Measurements from ENCODE around the gene TMOD1. TPM values are rescaled to one million over a fixed set of nuclear protein-coding genes. Genes with fewer than 3 reads are reported as not detected.

TMOD1 gene
- total RNA-seq, 2 donors from 2014 or later: 1.0 to 4.9 TPM

- H3K9ac ChIP-seq (ENCODE audit: low read depth in 2 of 2, low read length in 2 of 2): no peak overlapping the region
- intact Hi-C loops (cut with DNase I): no loop called here
- DNase-seq: no peak
- no peaks in the 10 kb centered on the region for H3K27me3 ChIP-seq
- no peaks in the 10 kb centered on the region for H3K9me3 ChIP-seq
- no peaks in the 10 kb centered on the region for H3K4me1 ChIP-seq
- no peak for TF ChIP-seq CTCF (IDR thresholded peaks at IDR 0.05)
- H3K27ac ChIP-seq: no peak overlapping the region
- no peak overlapping the region for H3K4me3 ChIP-seq
- no peaks in the 10 kb centered on the region for H3K36me3 ChIP-seq
Observed at GRCh38 chr9:97591535-97591934, 90.1 kb downstream of the TMOD1 start.

- no peaks in the 10 kb centered on the region for H3K4me1 ChIP-seq
- intact Hi-C loops (cut with DNase I): no loop called here
- no peak for TF ChIP-seq CTCF (IDR thresholded peaks at IDR 0.05)
Observed at GRCh38 chr9:97592126-97592525, 90.7 kb downstream of the TMOD1 start.

GRCh38 chr9:97593960-97594359, 92.5 kb downstream of the TMOD1 start:
- H3K27ac ChIP-seq: no peak overlapping the region
- no peaks in the 10 kb centered on the region for H3K36me3 ChIP-seq
- no peak overlapping the region for H3K9ac ChIP-seq (ENCODE audit: low read depth in 2 of 2, low read length in 2 of 2)
- intact Hi-C loops (cut with DNase I): no loop called here
- no peaks in the 10 kb centered on the region for H3K9me3 ChIP-seq
- H3K27me3 ChIP-seq: no peaks in the 10 kb centered on the region
- no peak for DNase-seq
- no peak overlapping the region for H3K4me3 ChIP-seq
- no peak for TF ChIP-seq CTCF (IDR thresholded peaks at IDR 0.05)
- no peaks in the 10 kb centered on the region for H3K4me1 ChIP-seq

More at GRCh38 chr9:97592126-97592525, 90.7 kb downstream of the TMOD1 start:
- Histone ChIP-seq H3K4me3 (no peak overlapping the region), H3K27me3 (no peaks in the 10 kb centered on the region), H3K9me3 (no peaks in the 10 kb centered on the region), H3K36me3 (no peaks in the 10 kb centered on the region), H3K9ac (ENCODE audit: low read depth in 2 of 2, low read length in 2 of 2) (no peak overlapping the region), H3K27ac (no peak overlapping the region)
- no peak for DNase-seq

GRCh38 chr9:97594381-97594921, 93.0 kb downstream of the TMOD1 start:
- Histone ChIP-seq H3K9me3 (no peaks in the 10 kb centered on the region), H3K9ac (ENCODE audit: low read depth in 2 of 2, low read length in 2 of 2) (no peak overlapping the region), H3K27ac (no peak overlapping the region), H3K4me3 (no peak overlapping the region), H3K4me1 (no peaks in the 10 kb centered on the region), H3K27me3 (no peaks in the 10 kb centered on the region), H3K36me3 (no peaks in the 10 kb centered on the region)
- intact Hi-C loops (cut with DNase I): no loop called here
- no peak for DNase-seq
- no peak for TF ChIP-seq CTCF (IDR thresholded peaks at IDR 0.05)

- no peaks in the 10 kb centered on the region for H3K27me3 ChIP-seq
- TF ChIP-seq CTCF (IDR thresholded peaks at IDR 0.05): no peak
- no peaks in the 10 kb centered on the region for H3K36me3 ChIP-seq
- intact Hi-C loops (cut with DNase I): loop anchor here (5.0 kb wide), 1 partner anchor 130 kb away; no protein-coding TSS in a partner anchor
- H3K4me3 ChIP-seq: no peak overlapping the region
- H3K4me1 ChIP-seq: no peaks in the 10 kb centered on the region
- DNase-seq: no peak
- no peaks in the 10 kb centered on the region for H3K9me3 ChIP-seq
- H3K27ac ChIP-seq: no peak overlapping the region
- H3K9ac ChIP-seq (ENCODE audit: low read depth in 2 of 2, low read length in 2 of 2): no peak overlapping the region
Observed at GRCh38 chr9:97596906-97597305, 95.4 kb downstream of the TMOD1 start.
